Gastrocnemius medialis (tissue), 4 donors: ENCODE results near the gene LDLRAD4. TPM values are rescaled to one million over a fixed set of nuclear protein-coding genes. Genes with fewer than 3 reads are reported as not detected.
A peak's percentile ranks its signal among the peaks of the same experiment; 100 is the strongest.

Experiments
- ATAC-seq, 2 donors: fragments of 150-250 bp; one replicate each; pipeline ENCODE4 v1.9.1; 2016
- DNase-seq, 2 donors: peaks; one replicate each; pipeline ENCODE4 v3.0.0-alpha.2; 2019
- H3K27ac ChIP-seq, 4 donors: fragments of 200-600 bp; sonication (generic); 1 replicate in 1 of 4; 2 replicates in 3 of 4; pipeline ENCODE4 v1.5.1; 2016 to 2018; ENCODE audit warnings: mild to moderate bottlenecking in 2 of 4, moderate library complexity in 1 of 4
- H3K27me3 ChIP-seq, 3 donors: fragments of 200-600 bp; sonication (generic) in 2 of 3; 1 replicate in 1 of 3; 2 replicates in 2 of 3; pipeline versions ENCODE4 v1.5.1 to v1.6.0; 2016 to 2019; ENCODE audit warnings: mild to moderate bottlenecking in 1 of 3, moderate library complexity in 1 of 3
- H3K36me3 ChIP-seq, 2 donors: fragments of 200-600 bp; sonication (generic) in 1 of 2; one replicate each; pipeline ENCODE4 v1.5.1; 2017 to 2018
- H3K4me1 ChIP-seq, 2 donors: fragments of 200-600 bp; sonication (generic) in 1 of 2; one replicate each; pipeline ENCODE4 v1.5.1; 2016 to 2017; ENCODE audit warnings: mild to moderate bottlenecking in 2 of 2
- H3K4me3 ChIP-seq, 4 donors: fragments of 200-600 bp; sonication (generic) in 3 of 4; 1 replicate in 1 of 4; 2 replicates in 3 of 4; pipeline ENCODE4 v1.5.1; 2016 to 2019; ENCODE audit warnings: mild to moderate bottlenecking in 2 of 4
- H3K9me3 ChIP-seq, 3 donors: fragments of 200-600 bp; sonication (generic) in 2 of 3; 1 replicate in 1 of 3; 2 replicates in 2 of 3; pipeline ENCODE4 v1.5.1; 2016 to 2019
- CTCF ChIP-seq, 5 experiments: fragments of 450-650 bp in 3 of 5; fragments of 200-600 bp in 2 of 5; sonication (generic) in 2 of 5; IDR thresholded peaks in 4 of 5; conservative IDR thresholded peaks in 1 of 5; 1 replicate in 4 of 5; 2 replicates in 1 of 5; pipeline ENCODE4 v1.5.1; 2016 to 2019; ENCODE audit warnings: antibody characterized with exemption in 5 of 5, mild to moderate bottlenecking in 3 of 5, moderate library complexity in 3 of 5
- POLR2A ChIP-seq, 2 donors: fragments of 450-650 bp; IDR thresholded peaks; one replicate each; pipeline ENCODE4 v1.6.1; 2017; ENCODE audit warnings: antibody characterized with exemption in 2 of 2, mild to moderate bottlenecking in 2 of 2, moderate library complexity in 2 of 2
- in situ Hi-C, 4 donors: fragments of 200-750 bp; cut with MboI; loops; one replicate each; pipeline versions ENCODE4 v1.15.0 to v1.8.0; 2017; ENCODE audit warnings: low sequenced_read_pairs in 4 of 4
- intact Hi-C: fragments of 100-400 bp; cut with DNase I; formaldehyde crosslinking; loops from one replicate; pipeline ENCODE4 v1.15.1; 2023; ENCODE audit warnings: low total_unique reads
- total RNA-seq, 4 donors: library from RNA; depleted of rRNA; stranded (reverse); fragments of >200 nt; gene quantifications; one replicate each; pipeline versions ENCODE4 v1.1.0 to v1.2.3, GENCODE V29; 2016

LDLRAD4 gene
- total RNA-seq, 4 donors from 2014 or later: 3.9 to 11.1 (median 6.5) TPM

GRCh38 chr18:13436576-13436975, 218.0 kb downstream of the LDLRAD4 start:
- Histone ChIP-seq H3K36me3 (no peaks in the 10 kb centered on the region), H3K27ac (peak overlapping the region in 3 of 4 donors; percentile 65 to 69 (median 69)), H3K4me1 (peaks cover 0 to 19% of the 10 kb centered on the region in 2 donors), H3K27me3 (no peaks in the 10 kb centered on the region), H3K4me3 (no peak overlapping the region), H3K9me3 (no peaks in the 10 kb centered on the region)
- intact Hi-C loops: loop anchor here (5.0 to 10.0 kb wide), 2 partner anchors 98 to 219 kb away; partner anchors contain the start of gene LDLRAD4
- DNase-seq: no peak
- no peak for TF ChIP-seq CTCF (IDR thresholded peaks at IDR 0.05 in 4 of 5, conservative IDR thresholded peaks at IDR 0.05 in 1 of 5)
- no peak for TF ChIP-seq POLR2A (IDR thresholded peaks at IDR 0.05)
- in situ Hi-C loops: no loop called here
- ATAC-seq: no peak

- Histone ChIP-seq H3K36me3 (no peaks in the 10 kb centered on the region), H3K4me3 (no peak overlapping the region), H3K9me3 (no peaks in the 10 kb centered on the region), H3K27ac (peak overlapping the region in 2 of 4 donors; percentile 65 to 69), H3K4me1 (peaks cover 0 to 19% of the 10 kb centered on the region in 2 donors), H3K27me3 (no peaks in the 10 kb centered on the region)
- TF ChIP-seq POLR2A (IDR thresholded peaks at IDR 0.05) (no peak), CTCF (IDR thresholded peaks at IDR 0.05 in 4 of 5, conservative IDR thresholded peaks at IDR 0.05 in 1 of 5) (no peak)
- no peak for DNase-seq
- in situ Hi-C loops: no loop called here
- intact Hi-C loops: loop anchor here (5.0 to 10.0 kb wide), 2 partner anchors 98 to 220 kb away; partner anchors contain the start of gene LDLRAD4
- no peak for ATAC-seq
Observed at GRCh38 chr18:13437034-13437433, 218.5 kb downstream of the LDLRAD4 start.

GRCh38 chr18:13437796-13438506, 219.4 kb downstream of the LDLRAD4 start:
- ATAC-seq: no peak
- Histone ChIP-seq H3K4me1 (peaks cover 0 to 19% of the 10 kb centered on the region in 2 donors), H3K27me3 (no peaks in the 10 kb centered on the region), H3K27ac (no peak overlapping the region), H3K9me3 (no peaks in the 10 kb centered on the region), H3K4me3 (no peak overlapping the region), H3K36me3 (no peaks in the 10 kb centered on the region)
- DNase-seq: no peak
- TF ChIP-seq CTCF (IDR thresholded peaks at IDR 0.05 in 4 of 5, conservative IDR thresholded peaks at IDR 0.05 in 1 of 5) (no peak), POLR2A (IDR thresholded peaks at IDR 0.05) (no peak)
- intact Hi-C loops (loop anchor here (5.0 to 10.0 kb wide), 2 partner anchors 97 to 221 kb away; partner anchors contain the start of gene LDLRAD4), in situ Hi-C loops (no loop called here)

GRCh38 chr18:13438507-13439056, 220.0 kb downstream of the LDLRAD4 start:
- Histone ChIP-seq H3K27me3 (no peaks in the 10 kb centered on the region), H3K4me1 (peaks cover 0 to 19% of the 10 kb centered on the region in 2 donors), H3K9me3 (no peaks in the 10 kb centered on the region), H3K4me3 (no peak overlapping the region), H3K36me3 (no peaks in the 10 kb centered on the region), H3K27ac (no peak overlapping the region)
- intact Hi-C loops: loop anchor here (5.0 to 10.0 kb wide), 2 partner anchors 96 to 221 kb away; partner anchors contain the start of gene LDLRAD4
- ATAC-seq: no peak
- no peak for DNase-seq
- in situ Hi-C loops: no loop called here
- TF ChIP-seq CTCF (IDR thresholded peaks at IDR 0.05 in 4 of 5, conservative IDR thresholded peaks at IDR 0.05 in 1 of 5) (no peak), POLR2A (IDR thresholded peaks at IDR 0.05) (no peak)
